ENCODE data around the gene TRPC3. TPM values are rescaled to one million over a fixed set of nuclear protein-coding genes. Genes with fewer than 3 reads are reported as not detected.
A peak's percentile ranks its signal among the peaks of the same experiment; 100 is the strongest.

The TRPC3 gene
- total and polyA plus RNA-seq, 12 donors, result 0.07 to 2.1 (median 0.13) TPM; not detected in 1

GRCh38 chr4:121869841-121870822 is 81.7 kb downstream of the TRPC3 start, which contains the start of gene BBS7:
TSS of gene BBS7 (minus strand) at chr4:121870474. CDS start at chr4:121870313, 161 bp downstream.
- H3K4me3 ChIP-seq, result peak within 1 kb of the TSS; percentile 25 to 78 (median 75)
- 0 to 2% (median 0%) methylated on average over 11 to 58 of the region's 58 CpGs for WGBS, 4 donors
- peak; percentile 97 to 99 (median 98) for DNase-seq
- H3K36me3 ChIP-seq (replicated peaks in 1 of 2), result peaks cover 0 to 4% of the 10 kb centered on the region in 2 donors
- intact Hi-C loops (cut with DNase I), result no loop called here
- peak within 1 kb of the TSS; percentile 66 to 94 (median 87) for H3K27ac ChIP-seq
- no peaks in the 10 kb centered on the region for H3K9me3 ChIP-seq (replicated peaks in 1 of 3)
- H3K27me3 ChIP-seq, result no peaks in the 10 kb centered on the region
- no peaks in the 10 kb centered on the region for H3K4me1 ChIP-seq (replicated peaks in 1 of 2)
- TF ChIP-seq POLR2A (IDR thresholded peaks at IDR 0.05), result peak; percentile 63 to 78
- TF ChIP-seq, protein P1, sequence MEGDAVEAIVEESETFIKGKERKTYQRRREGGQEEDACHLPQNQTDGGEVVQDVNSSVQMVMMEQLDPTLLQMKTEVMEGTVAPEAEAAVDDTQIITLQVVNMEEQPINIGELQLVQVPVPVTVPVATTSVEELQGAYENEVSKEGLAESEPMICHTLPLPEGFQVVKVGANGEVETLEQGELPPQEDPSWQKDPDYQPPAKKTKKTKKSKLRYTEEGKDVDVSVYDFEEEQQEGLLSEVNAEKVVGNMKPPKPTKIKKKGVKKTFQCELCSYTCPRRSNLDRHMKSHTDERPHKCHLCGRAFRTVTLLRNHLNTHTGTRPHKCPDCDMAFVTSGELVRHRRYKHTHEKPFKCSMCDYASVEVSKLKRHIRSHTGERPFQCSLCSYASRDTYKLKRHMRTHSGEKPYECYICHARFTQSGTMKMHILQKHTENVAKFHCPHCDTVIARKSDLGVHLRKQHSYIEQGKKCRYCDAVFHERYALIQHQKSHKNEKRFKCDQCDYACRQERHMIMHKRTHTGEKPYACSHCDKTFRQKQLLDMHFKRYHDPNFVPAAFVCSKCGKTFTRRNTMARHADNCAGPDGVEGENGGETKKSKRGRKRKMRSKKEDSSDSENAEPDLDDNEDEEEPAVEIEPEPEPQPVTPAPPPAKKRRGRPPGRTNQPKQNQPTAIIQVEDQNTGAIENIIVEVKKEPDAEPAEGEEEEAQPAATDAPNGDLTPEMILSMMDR (IDR thresholded peaks at IDR 0.05), result no peak

GRCh38 chr4:121863799-121864198 is 88.1 kb downstream of the TRPC3 start:
- TF ChIP-seq, protein P1 (IDR thresholded peaks at IDR 0.05), result no peak
- no peak for TF ChIP-seq POLR2A (IDR thresholded peaks at IDR 0.05)
- intact Hi-C loops (cut with DNase I), result no loop called here
- 86 to 94% (median 91%) methylated on average over 7 of the region's 7 CpGs for WGBS, 4 donors
- Histone ChIP-seq H3K27me3 (no peaks in the 10 kb centered on the region), H3K36me3 (replicated peaks in 1 of 2) (peaks cover 0 to 21% of the 10 kb centered on the region in 2 donors), H3K4me1 (replicated peaks in 1 of 2) (no peaks in the 10 kb centered on the region), H3K9me3 (replicated peaks in 1 of 3) (no peaks in the 10 kb centered on the region), H3K27ac (no peak overlapping the region), H3K4me3 (no peak overlapping the region)
- DNase-seq, result no peak

DNA sequence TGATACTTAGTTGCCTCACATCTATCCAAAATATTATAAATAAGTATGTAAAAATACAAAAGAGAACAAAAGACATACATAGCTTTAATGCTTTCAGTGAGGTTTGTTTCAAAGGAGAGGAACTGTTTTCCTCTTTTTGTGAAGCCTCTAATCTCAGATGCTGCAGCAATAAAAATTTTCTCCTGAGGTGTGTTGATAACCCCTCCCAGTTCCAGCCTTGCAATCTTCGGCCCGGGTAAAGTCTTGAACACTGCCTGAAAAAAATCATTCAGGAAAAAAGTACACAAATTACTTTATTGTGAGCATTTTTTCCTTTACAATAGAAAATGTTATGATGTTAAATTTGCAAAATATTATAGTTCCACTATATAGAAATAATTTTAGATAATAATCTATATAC is 90.4 kb downstream of the TRPC3 start:
- no peaks in the 10 kb centered on the region for H3K9me3 ChIP-seq (replicated peaks in 1 of 3)
- H3K27me3 ChIP-seq, result no peaks in the 10 kb centered on the region
- no peak for DNase-seq
- no peaks in the 10 kb centered on the region for H3K4me1 ChIP-seq (replicated peaks in 1 of 2)
- peaks cover 0 to 18% of the 10 kb centered on the region in 2 donors for H3K36me3 ChIP-seq (replicated peaks in 1 of 2)
- intact Hi-C loops (cut with DNase I), result no loop called here
- TF ChIP-seq, protein P1 (IDR thresholded peaks at IDR 0.05), result no peak
- no peak for TF ChIP-seq POLR2A (IDR thresholded peaks at IDR 0.05)
- 91 to 99% (median 96%) methylated on average over 2 of the region's 2 CpGs for WGBS, 4 donors
- no peak overlapping the region for H3K4me3 ChIP-seq
- no peak overlapping the region for H3K27ac ChIP-seq

DNA sequence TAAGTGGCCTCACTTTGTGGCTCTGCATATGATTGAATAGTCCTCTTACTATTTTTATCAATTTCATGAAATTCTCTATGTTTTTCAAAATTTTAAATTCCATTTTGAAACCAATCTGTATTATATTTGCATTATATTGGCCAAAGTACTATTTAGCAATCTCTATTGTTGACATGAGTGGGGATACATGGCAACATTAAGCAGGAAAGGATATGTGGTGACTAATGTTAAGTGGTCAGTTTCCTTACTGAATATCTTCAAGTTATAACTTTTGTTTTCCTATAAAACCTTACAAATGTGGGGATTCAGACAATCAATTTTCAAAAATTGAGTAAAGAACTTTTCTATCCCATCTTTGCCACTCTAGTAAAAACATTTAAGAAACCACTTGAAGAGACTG is 91.7 kb downstream of the TRPC3 start:
- Histone ChIP-seq H3K36me3 (replicated peaks in 1 of 2) (peaks cover 0 to 18% of the 10 kb centered on the region in 2 donors), H3K27me3 (no peaks in the 10 kb centered on the region), H3K4me1 (replicated peaks in 1 of 2) (no peaks in the 10 kb centered on the region), H3K4me3 (no peak overlapping the region), H3K27ac (no peak overlapping the region), H3K9me3 (replicated peaks in 1 of 3) (no peaks in the 10 kb centered on the region)
- DNase-seq, result no peak
- intact Hi-C loops (cut with DNase I), result no loop called here
- TF ChIP-seq POLR2A (IDR thresholded peaks at IDR 0.05), result no peak
- TF ChIP-seq, protein P1 (IDR thresholded peaks at IDR 0.05), result no peak
